Upper lobe of right lung (tissue), 1 donor: ENCODE data around the gene SF3B2. TPM values are rescaled to one million over a fixed set of nuclear protein-coding genes. Genes with fewer than 3 reads are reported as not detected.

Experiments
- ATAC-seq: fragments of 200-7000 bp; cut with Tn5 transposase; one replicate; pipeline ENCODE4 v1.9.1; 2020; ENCODE audit warnings: mild to moderate bottlenecking, moderate library complexity
- DNase-seq: peaks from one replicate; pipeline ENCODE4 v3.0.0-alpha.2; 2020
- H3K27ac ChIP-seq: fragments of 200-600 bp; one replicate; pipeline ENCODE4 v1.8.0; 2022
- H3K27me3 ChIP-seq: fragments of 200-600 bp; one replicate; pipeline ENCODE4 v1.8.0; 2022; ENCODE audit warnings: mild to moderate bottlenecking
- H3K36me3 ChIP-seq: fragments of 200-600 bp; one replicate; pipeline ENCODE4 v1.8.0; 2022
- H3K4me1 ChIP-seq: fragments of 200-600 bp; one replicate; pipeline ENCODE4 v1.8.0; 2022
- H3K4me3 ChIP-seq: fragments of 200-600 bp; one replicate; pipeline ENCODE4 v1.8.0; 2022; ENCODE audit warnings: mild to moderate bottlenecking
- H3K9me3 ChIP-seq: fragments of 200-600 bp; one replicate; pipeline ENCODE4 v1.8.0; 2022
- intact Hi-C: fragments of 100-400 bp; cut with DNase I; formaldehyde crosslinking; loops from one replicate; pipeline ENCODE4 v1.11.0; 2022
- total RNA-seq: library from RNA; stranded (reverse); fragmentation: NEBNext Ultra II Directional; extraction: Animal tissue kit (Norgen Biotek cat#: 25700); gene quantifications from one replicate; pipeline ENCODE4 v1.2.1, GENCODE V29; 2021
- TF ChIP-seq, protein P1 (sequence below): fragments of 200-600 bp; IDR thresholded peaks from one replicate; pipeline ENCODE4 v1.8.0; 2022; ENCODE audit warnings: antibody characterized with exemption
- donor health status: DM: no; HTN: yes; CAD: no; lungs with severe emphysema.

The SF3B2 gene
- total RNA-seq, 1 donor from 2014 or later = 149 TPM

DNA sequence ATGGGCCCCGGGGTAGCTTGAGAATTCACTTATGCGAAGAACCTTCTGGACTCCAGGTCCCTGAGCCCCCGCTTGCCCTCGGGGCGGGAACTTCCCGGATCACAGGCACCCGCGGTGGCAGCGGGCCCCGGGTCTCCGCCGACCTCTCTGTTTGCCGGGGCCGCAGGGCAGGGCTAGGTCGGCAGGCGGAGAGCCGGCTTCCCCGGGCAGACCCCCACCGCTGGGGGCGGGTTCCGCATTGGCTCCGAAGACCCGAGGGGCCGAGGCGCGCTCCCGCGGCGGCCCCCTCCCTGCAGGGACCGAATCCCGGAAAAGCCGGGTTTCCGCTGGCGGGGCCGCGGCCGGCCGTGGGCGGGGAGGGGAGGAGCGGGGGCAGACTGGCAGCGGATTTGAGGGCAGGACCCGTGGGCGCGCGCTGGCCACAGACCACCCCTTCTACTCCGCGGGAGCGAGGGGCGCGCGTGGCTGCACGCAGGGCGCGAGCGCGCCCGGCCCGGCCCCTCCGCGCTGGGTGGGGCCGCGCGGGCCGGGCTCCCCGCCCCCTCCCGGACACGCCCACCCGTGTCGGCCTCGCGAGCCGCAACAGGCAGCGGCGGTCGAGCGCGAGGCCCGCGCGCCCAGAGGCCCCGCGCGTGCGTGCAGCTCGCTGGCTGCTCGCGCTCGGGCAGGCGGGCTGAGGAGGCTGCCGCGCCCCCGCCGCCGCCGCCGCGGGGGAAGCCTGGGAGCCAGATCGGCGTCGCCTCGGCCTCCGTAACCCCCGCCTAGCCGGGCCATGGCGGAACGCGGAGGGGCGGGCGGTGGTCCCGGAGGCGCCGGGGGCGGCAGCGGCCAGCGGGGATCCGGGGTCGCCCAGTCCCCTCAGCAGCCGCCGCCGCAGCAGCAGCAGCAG, 17.8 kb downstream of the SF3B2 start, which contains the start of gene PACS1:
Gene PACS1, plus strand, starts transcription at position 558 of the 889 bp plus-strand sequence. Its CDS starts 215 bp downstream, at position 773.
- intact Hi-C loops = loop anchor here (10.0 kb wide), 1 partner anchor 65 kb away; no protein-coding TSS in a partner anchor
- H3K4me1 ChIP-seq = peaks cover 26% of the 10 kb centered on the region
- no peaks in the 10 kb centered on the region for H3K27me3 ChIP-seq
- DNase-seq = peak; percentile 92
- peaks cover 48% of the 10 kb centered on the region for H3K36me3 ChIP-seq
- peak within 1 kb of the TSS; percentile 93 for H3K27ac ChIP-seq
- H3K4me3 ChIP-seq = peak within 1 kb of the TSS; percentile 82
- no peaks in the 10 kb centered on the region for H3K9me3 ChIP-seq
- TF ChIP-seq, protein P1, sequence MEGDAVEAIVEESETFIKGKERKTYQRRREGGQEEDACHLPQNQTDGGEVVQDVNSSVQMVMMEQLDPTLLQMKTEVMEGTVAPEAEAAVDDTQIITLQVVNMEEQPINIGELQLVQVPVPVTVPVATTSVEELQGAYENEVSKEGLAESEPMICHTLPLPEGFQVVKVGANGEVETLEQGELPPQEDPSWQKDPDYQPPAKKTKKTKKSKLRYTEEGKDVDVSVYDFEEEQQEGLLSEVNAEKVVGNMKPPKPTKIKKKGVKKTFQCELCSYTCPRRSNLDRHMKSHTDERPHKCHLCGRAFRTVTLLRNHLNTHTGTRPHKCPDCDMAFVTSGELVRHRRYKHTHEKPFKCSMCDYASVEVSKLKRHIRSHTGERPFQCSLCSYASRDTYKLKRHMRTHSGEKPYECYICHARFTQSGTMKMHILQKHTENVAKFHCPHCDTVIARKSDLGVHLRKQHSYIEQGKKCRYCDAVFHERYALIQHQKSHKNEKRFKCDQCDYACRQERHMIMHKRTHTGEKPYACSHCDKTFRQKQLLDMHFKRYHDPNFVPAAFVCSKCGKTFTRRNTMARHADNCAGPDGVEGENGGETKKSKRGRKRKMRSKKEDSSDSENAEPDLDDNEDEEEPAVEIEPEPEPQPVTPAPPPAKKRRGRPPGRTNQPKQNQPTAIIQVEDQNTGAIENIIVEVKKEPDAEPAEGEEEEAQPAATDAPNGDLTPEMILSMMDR = peak; percentile 2
- ATAC-seq = peak; percentile 88

DNA sequence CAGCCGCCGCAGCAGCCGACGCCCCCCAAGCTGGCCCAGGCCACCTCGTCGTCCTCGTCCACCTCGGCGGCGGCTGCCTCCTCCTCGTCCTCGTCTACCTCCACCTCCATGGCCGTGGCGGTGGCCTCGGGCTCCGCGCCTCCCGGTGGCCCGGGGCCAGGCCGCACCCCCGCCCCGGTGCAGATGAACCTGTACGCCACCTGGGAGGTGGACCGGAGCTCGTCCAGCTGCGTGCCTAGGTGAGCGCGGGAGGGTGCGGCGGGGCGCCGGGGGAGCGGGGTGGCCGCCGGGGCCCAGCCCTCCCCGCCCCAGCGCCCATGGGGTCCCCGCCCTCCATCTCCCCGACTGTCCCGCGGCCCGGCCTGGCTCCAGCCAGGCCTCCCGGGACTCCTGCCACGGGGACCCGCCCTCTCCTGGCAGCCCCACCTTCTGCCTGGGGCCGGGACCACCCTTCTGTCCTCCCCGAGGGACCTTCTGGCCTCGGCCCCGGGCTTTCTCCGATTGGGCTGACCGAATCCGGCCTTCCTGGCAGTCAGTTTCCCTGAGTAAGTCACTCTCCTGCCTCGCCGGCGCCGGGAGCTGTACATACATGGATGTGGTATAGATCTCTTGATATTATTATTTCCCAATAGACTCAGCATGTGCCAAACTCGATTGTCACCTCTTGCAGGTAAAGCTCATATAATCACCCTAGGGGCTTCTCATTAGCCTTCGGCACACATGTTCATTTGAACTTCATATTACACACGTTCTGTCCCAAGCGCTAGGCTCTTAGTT, 18.6 kb downstream of the SF3B2 start:
- H3K4me1 ChIP-seq = peaks cover 26% of the 10 kb centered on the region
- TF ChIP-seq, protein P1 = no peak
- intact Hi-C loops = no loop called here
- ATAC-seq = peak; percentile 36
- peak overlapping the region; percentile 83 for H3K27ac ChIP-seq
- peak; percentile 78 for DNase-seq
- peaks cover 41% of the 10 kb centered on the region for H3K36me3 ChIP-seq
- peak overlapping the region; percentile 82 for H3K4me3 ChIP-seq
- no peaks in the 10 kb centered on the region for H3K9me3 ChIP-seq
- no peaks in the 10 kb centered on the region for H3K27me3 ChIP-seq

DNA sequence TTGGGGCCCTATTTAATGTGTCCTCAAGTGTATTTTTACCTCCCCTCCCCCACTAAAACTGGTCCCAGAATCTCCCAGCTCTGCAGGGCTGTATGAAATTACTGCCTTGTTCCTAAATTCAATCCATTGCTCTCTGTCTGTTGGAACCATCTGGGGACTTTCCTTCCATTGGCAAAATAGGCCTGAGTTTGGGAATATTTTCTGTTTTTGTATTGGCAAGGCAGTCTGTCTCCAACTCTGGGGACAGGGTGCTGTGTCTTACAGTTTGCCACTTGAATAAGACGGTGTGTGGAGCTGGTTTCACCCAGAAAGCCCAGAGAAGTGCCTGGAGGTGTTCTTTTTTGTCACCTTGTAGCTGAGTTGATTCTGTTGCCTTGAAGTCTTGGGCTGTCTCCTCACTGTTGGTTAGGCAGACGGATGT, 19.2 kb downstream of the SF3B2 start:
- Histone ChIP-seq H3K4me3 (peak overlapping the region; percentile 82), H3K27ac (peak overlapping the region; percentile 83), H3K9me3 (no peaks in the 10 kb centered on the region), H3K4me1 (peaks cover 26% of the 10 kb centered on the region), H3K36me3 (peaks cover 35% of the 10 kb centered on the region), H3K27me3 (no peaks in the 10 kb centered on the region)
- intact Hi-C loops = no loop called here
- DNase-seq = no peak
- no peak for ATAC-seq
- TF ChIP-seq, protein P1 = no peak

DNA sequence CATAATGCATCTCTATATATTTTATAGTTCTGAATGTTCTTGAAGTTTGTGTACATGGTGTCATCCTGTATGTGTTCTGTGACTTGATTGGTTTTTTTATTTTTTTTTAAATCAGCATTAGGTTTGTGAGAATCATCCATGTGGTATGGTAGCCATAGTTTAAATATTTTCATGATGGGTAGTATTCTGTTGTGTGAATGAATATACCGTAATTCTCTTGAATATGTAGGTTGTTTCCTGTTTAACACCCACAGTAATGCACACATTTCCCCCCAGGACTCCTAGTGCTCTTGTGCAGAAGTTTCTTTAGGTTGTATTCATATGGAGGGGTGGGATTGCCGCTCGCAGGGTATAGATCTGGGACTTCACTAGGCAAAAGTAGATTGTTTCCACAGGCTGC, 19.9 kb downstream of the SF3B2 start:
- peak overlapping the region; percentile 83 for H3K27ac ChIP-seq
- peak overlapping the region; percentile 82 for H3K4me3 ChIP-seq
- no peaks in the 10 kb centered on the region for H3K9me3 ChIP-seq
- ATAC-seq (no peak), DNase-seq (no peak)
- intact Hi-C loops = no loop called here
- H3K27me3 ChIP-seq = no peaks in the 10 kb centered on the region
- peaks cover 28% of the 10 kb centered on the region for H3K36me3 ChIP-seq
- peaks cover 26% of the 10 kb centered on the region for H3K4me1 ChIP-seq
- TF ChIP-seq, protein P1 = no peak

DNA sequence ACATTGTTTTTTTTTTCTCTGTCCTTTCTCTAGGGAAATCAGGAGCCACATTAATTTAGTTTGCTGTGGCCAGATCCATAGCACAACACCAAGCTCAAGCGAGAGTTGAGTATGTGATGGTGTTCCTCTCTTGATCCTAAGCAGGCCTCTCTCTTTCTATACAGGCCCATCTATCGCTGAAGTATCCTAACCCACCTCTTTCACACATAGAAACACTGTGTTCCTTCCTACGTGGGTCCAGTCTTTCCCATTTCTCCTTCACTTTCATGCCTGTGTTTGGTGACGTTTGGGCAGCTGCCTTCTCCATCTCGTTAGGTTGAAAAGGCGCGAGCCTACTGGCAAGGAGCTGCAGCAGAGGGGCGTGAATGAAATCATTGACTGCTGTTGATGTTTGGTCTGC, 20.4 kb downstream of the SF3B2 start:
- Histone ChIP-seq H3K27me3 (no peaks in the 10 kb centered on the region), H3K4me3 (no peak overlapping the region), H3K4me1 (peaks cover 26% of the 10 kb centered on the region), H3K9me3 (no peaks in the 10 kb centered on the region), H3K36me3 (peaks cover 23% of the 10 kb centered on the region), H3K27ac (no peak overlapping the region)
- ATAC-seq (no peak), DNase-seq (no peak)
- TF ChIP-seq, protein P1 = no peak
- intact Hi-C loops = no loop called here
